GM23248 (cell line): ENCODE results near the gene JAGN1. TPM values are rescaled to one million over a fixed set of nuclear protein-coding genes. Genes with fewer than 3 reads are reported as not detected.

Experiments
- DNase-seq: peaks from one replicate; pipeline ENCODE4 v3.0.0-alpha.2; 2015
- H2AFZ ChIP-seq: fragments of 200-600 bp; sonication (generic); 2 replicates; pipeline ENCODE4 v1.6.1; 2016; ENCODE audit warnings: antibody characterized with exemption
- H3F3A ChIP-seq: fragments of 200-600 bp; sonication (generic); 2 replicates; pipeline ENCODE4 v1.6.1; 2016; ENCODE audit warnings: mild to moderate bottlenecking, antibody characterized with exemption, mixed run types; ENCODE audit not compliant: insufficient read depth
- H3K27ac ChIP-seq: fragments of 200-600 bp; sonication (generic); 2 replicates; pipeline ENCODE4 v1.5.1; 2016; ENCODE audit warnings: mild to moderate bottlenecking
- H3K27me3 ChIP-seq: fragments of 200-600 bp; sonication (generic); replicated peaks from 2 replicates; pipeline ENCODE4 v1.6.1; 2016; ENCODE audit warnings: mild to moderate bottlenecking; ENCODE audit not compliant: insufficient read depth
- H3K36me3 ChIP-seq: fragments of 200-600 bp; sonication (generic); 2 replicates; pipeline ENCODE4 v1.6.1; 2016; ENCODE audit warnings: low read depth, mild to moderate bottlenecking
- H3K4me1 ChIP-seq: fragments of 200-600 bp; sonication (generic); 2 replicates; pipeline ENCODE4 v1.6.1; 2016; ENCODE audit warnings: mild to moderate bottlenecking; ENCODE audit not compliant: insufficient read depth
- H3K4me2 ChIP-seq: fragments of 200-600 bp; sonication (generic); one replicate; pipeline ENCODE4 v1.6.1; 2016; ENCODE audit warnings: mild to moderate bottlenecking; ENCODE audit not compliant: unreplicated experiment
- H3K4me3 ChIP-seq: fragments of 200-600 bp; sonication (generic); 2 replicates; pipeline ENCODE4 v1.5.1; 2016; ENCODE audit warnings: mild to moderate bottlenecking
- H3K79me2 ChIP-seq: fragments of 200-600 bp; sonication (generic); 2 replicates; pipeline ENCODE4 v1.6.1; 2016; ENCODE audit warnings: mild to moderate bottlenecking; ENCODE audit not compliant: insufficient read depth
- H3K9ac ChIP-seq: fragments of 200-600 bp; sonication (generic); 2 replicates; pipeline ENCODE4 v1.6.1; 2016; ENCODE audit warnings: mild to moderate bottlenecking
- H3K9me2 ChIP-seq: fragments of 200-600 bp; sonication (generic); 2 replicates; pipeline ENCODE4 v1.6.1; 2016; ENCODE audit warnings: mixed run types, mild to moderate bottlenecking, moderate library complexity; ENCODE audit not compliant: insufficient read depth
- H3K9me3 ChIP-seq: fragments of 200-600 bp; sonication (generic); one replicate; pipeline ENCODE4 v1.6.1; 2017; ENCODE audit warnings: low read depth
- H4K20me1 ChIP-seq: fragments of 200-600 bp; sonication (generic); 2 replicates; pipeline ENCODE4 v1.6.0; 2016; ENCODE audit not compliant: insufficient read depth
- EZH2 ChIP-seq: fragments of 200-600 bp; sonication (generic); IDR thresholded peaks from 2 replicates; pipeline ENCODE4 v1.6.1; 2018; ENCODE audit warnings: antibody characterized with exemption, mild to moderate bottlenecking; ENCODE audit not compliant: insufficient read depth, poor library complexity, severe bottlenecking
- EZH2phosphoT487 ChIP-seq: fragments of 200-600 bp; sonication (generic); IDR thresholded peaks from 2 replicates; pipeline ENCODE4 v1.6.1; 2018; ENCODE audit warnings: antibody characterized with exemption, moderate library complexity, mild to moderate bottlenecking, low read depth; ENCODE audit not compliant: insufficient read depth
- WGBS, 2 experiments: methylation state at CpG; one replicate each; pipeline ENCODE4 v1.1.6; 2015 to 2017; ENCODE audit warnings: low lambda C conversion rate in 2 of 2, low coverage in 1 of 2; ENCODE audit errors: missing lambda C conversion rate in 2 of 2; 5-methylcytosine and 5-hydroxymethylcytosine counted together
- in situ Hi-C: fragments of 300-500 bp; cut with MboI; formaldehyde crosslinking; loops from 2 replicates; pipeline ENCODE4 v1.15.0; 2020
- polyA plus RNA-seq: library from polyadenylated mRNA; unstranded; fragments of >200 nt; fragmentation: Nextera tagmentation; extraction: Ambion mirVana; gene quantifications from 2 replicates; pipeline ENCODE4 v1.2.1, GENCODE V29; 2016
- total RNA-seq: library from RNA; depleted of rRNA; stranded (reverse); fragments of >200 nt; shearing (Covaris generic); gene quantifications from 2 replicates; pipeline ENCODE4 v1.2.3, GENCODE V29; 2014

The JAGN1 gene
- total and polyA plus RNA-seq, 2 experiments from 2014 or later = 35.7 to 45.3 TPM

- no peak overlapping the region for H3K4me2 ChIP-seq
- H4K20me1 ChIP-seq = no peaks in the 10 kb centered on the region
- no peak overlapping the region for H2AFZ ChIP-seq
- 81 to 92% methylated on average over 5 of the region's 5 CpGs for WGBS, 2 experiments
- H3K79me2 ChIP-seq = no peaks in the 10 kb centered on the region
- peaks cover 13% of the 10 kb centered on the region for H3K4me1 ChIP-seq
- H3K9ac ChIP-seq = no peak overlapping the region
- H3K9me3 ChIP-seq = no peaks in the 10 kb centered on the region
- no peak overlapping the region for H3K27ac ChIP-seq
- H3K27me3 ChIP-seq = no peaks in the 10 kb centered on the region
- H3K4me3 ChIP-seq = no peak overlapping the region
- no peaks in the 10 kb centered on the region for H3K9me2 ChIP-seq
- peaks cover 6% of the 10 kb centered on the region; the same call in 1 of the 2 replicates for H3F3A ChIP-seq
- DNase-seq = no peak
- H3K36me3 ChIP-seq = no peaks in the 10 kb centered on the region
- TF ChIP-seq EZH2phosphoT487 (no peak), EZH2 (no peak)
- in situ Hi-C loops = no loop called here
Measured at GRCh38 chr3:9913601-9914000, 23.2 kb downstream of the JAGN1 start.

GRCh38 chr3:9914011-9914410 lies 23.6 kb downstream of the JAGN1 start:
- Histone ChIP-seq H3K36me3 (no peaks in the 10 kb centered on the region), H3K4me2 (no peak overlapping the region), H3K27ac (no peak overlapping the region), H4K20me1 (no peaks in the 10 kb centered on the region), H3K4me1 (peaks cover 13% of the 10 kb centered on the region), H3K9ac (no peak overlapping the region), H3F3A (peaks cover 6% of the 10 kb centered on the region; the same call in 1 of the 2 replicates), H3K79me2 (no peaks in the 10 kb centered on the region), H3K9me3 (no peaks in the 10 kb centered on the region), H3K9me2 (no peaks in the 10 kb centered on the region), H3K27me3 (no peaks in the 10 kb centered on the region), H2AFZ (no peak overlapping the region), H3K4me3 (no peak overlapping the region)
- 67 to 87% methylated on average over 1 of the region's 1 CpG for WGBS, 2 experiments
- DNase-seq = no peak
- in situ Hi-C loops = no loop called here
- TF ChIP-seq EZH2phosphoT487 (no peak), EZH2 (no peak)

- WGBS, 2 experiments = 17 to 21% methylated on average over 15 of the region's 15 CpGs
- no peaks in the 10 kb centered on the region for H3K27me3 ChIP-seq
- peak overlapping the region; percentile 74 for H3K4me2 ChIP-seq
- H3F3A ChIP-seq = peaks cover 6% of the 10 kb centered on the region; the same call in 1 of the 2 replicates
- H3K9ac ChIP-seq = peak overlapping the region; percentile 71
- peak overlapping the region; percentile 73 for H3K4me3 ChIP-seq
- no peak overlapping the region for H3K27ac ChIP-seq
- peaks cover 13% of the 10 kb centered on the region for H3K4me1 ChIP-seq
- no peak for DNase-seq
- H3K36me3 ChIP-seq = no peaks in the 10 kb centered on the region
- H3K9me2 ChIP-seq = no peaks in the 10 kb centered on the region
- no peaks in the 10 kb centered on the region for H3K79me2 ChIP-seq
- TF ChIP-seq EZH2phosphoT487 (no peak), EZH2 (no peak)
- in situ Hi-C loops = no loop called here
- no peaks in the 10 kb centered on the region for H4K20me1 ChIP-seq
- peak overlapping the region; percentile 80 for H2AFZ ChIP-seq
- no peaks in the 10 kb centered on the region for H3K9me3 ChIP-seq
Measured at GRCh38 chr3:9914559-9915253, 24.3 kb downstream of the JAGN1 start.

GRCh38 chr3:9915254-9916141 lies 25.1 kb downstream of the JAGN1 start:
- WGBS, 2 experiments = 1% methylated on average over 93 to 94 of the region's 99 CpGs
- peak; percentile 86 for DNase-seq
- Histone ChIP-seq H3K4me1 (peaks cover 13% of the 10 kb centered on the region), H3K27me3 (no peaks in the 10 kb centered on the region), H3K9me2 (no peaks in the 10 kb centered on the region), H3K4me3 (peak overlapping the region; percentile 73), H3K79me2 (no peaks in the 10 kb centered on the region), H3K4me2 (peak overlapping the region; percentile 74), H3K9ac (peak overlapping the region; percentile 71), H3K27ac (peak overlapping the region; percentile 50), H3F3A (peaks cover 6% of the 10 kb centered on the region; the same call in 1 of the 2 replicates), H3K36me3 (no peaks in the 10 kb centered on the region), H4K20me1 (no peaks in the 10 kb centered on the region), H2AFZ (peak overlapping the region; percentile 80), H3K9me3 (no peaks in the 10 kb centered on the region)
- in situ Hi-C loops = no loop called here
- no peak for TF ChIP-seq EZH2
- no peak for TF ChIP-seq EZH2phosphoT487
